ENCODE results near the gene PTPN18. TPM values are rescaled to one million over a fixed set of nuclear protein-coding genes. Genes with fewer than 3 reads are reported as not detected.

The PTPN18 gene
- total and polyA plus RNA-seq, 2 of the 4 experiments (the other 2 are of a cell fraction) = 9.7 to 15.5 TPM

GRCh38 chr2:130336877-130337734 lies 18.8 kb upstream of the PTPN18 start:
- Histone ChIP-seq H3K56ac (ENCODE audit: extremely low read depth, insufficient read depth, low read length) (no peak overlapping the region), H2AK9ac (replicated peaks; ENCODE audit: low read depth, low read length, poor library complexity) (peak overlapping the region; percentile 86), H3K14ac (replicated peaks; ENCODE audit: low read depth, low read length) (peak overlapping the region; percentile 57), H3K4me3 (ENCODE audit: insufficient read depth, low read depth, low read length) (peak overlapping the region; percentile 52), H3K4me2 (ENCODE audit: low read depth, low read length) (peak overlapping the region; percentile 84), H3K27me3 (ENCODE audit: control insufficient read depth, insufficient read depth, low read length) (no peaks in the 10 kb centered on the region), H2BK120ac (ENCODE audit: low read depth, low read length) (peak overlapping the region; percentile 33; the same call in 1 of the 2 replicates), H3K9me3 (ENCODE audit: control insufficient read depth, insufficient read depth, low read length) (no peaks in the 10 kb centered on the region), H3K36me3 (ENCODE audit: control insufficient read depth, insufficient read depth, low read length) (peaks cover 6% of the 10 kb centered on the region), H3K27ac (ENCODE audit: insufficient read depth, low read length) (peak overlapping the region; percentile 59), H3K79me1 (ENCODE audit: low read depth in 1 of 2, low read length in 2 of 2) (peaks cover 3 to 13% of the 10 kb centered on the region in 2 experiments; a peak in 3 of 4 replicates), H3K9ac (ENCODE audit: low read depth, low read length) (peak overlapping the region; percentile 34; the same call in 1 of the 2 replicates), H4K8ac (ENCODE audit: low read depth in 2 of 2, low read length in 2 of 2) (peak overlapping the region in 1 of 2 experiments; percentile 44; a peak in 2 of 4 replicates), H2BK5ac (ENCODE audit: low read depth, low read length, poor library complexity, severe bottlenecking) (peak overlapping the region; percentile 48), H3K18ac (ENCODE audit: low read depth, low read length) (no peak overlapping the region), H2BK15ac (ENCODE audit: low read depth, low read length) (0 out of 3 replicates have a peak overlapping the region, but pooled peaks have one; percentile 51), H3K4me1 (ENCODE audit: control insufficient read depth, insufficient read depth, low read length) (peaks cover 9% of the 10 kb centered on the region), H4K91ac (ENCODE audit: insufficient read depth, low read depth, low read length) (peak overlapping the region; percentile 39; the same call in 1 of the 2 replicates), H2AK5ac (ENCODE audit: low read depth, low read length) (no peak overlapping the region), H4K20me1 (ENCODE audit: insufficient read depth, low read length) (no peaks in the 10 kb centered on the region), H3K9me1 (ENCODE audit: insufficient read depth, low read length) (peaks cover 9% of the 10 kb centered on the region), H3K23ac (ENCODE audit: low read depth, low read length) (no peak overlapping the region), H4K5ac (ENCODE audit: low read depth, low read length) (no peak overlapping the region), H3K4ac (ENCODE audit: low read depth, low read length) (peak overlapping the region; percentile 54), H2AFZ (replicated peaks; ENCODE audit: low read length, poor library complexity) (peak overlapping the region; percentile 93), H2BK20ac (ENCODE audit: low read depth, low read length) (peak overlapping the region; percentile 28; the same call in 1 of the 2 replicates)
- TF ChIP-seq USF2 (IDR thresholded peaks at IDR 0.05; ENCODE audit: low read depth, low read length) (peak; percentile 74), BHLHE40 (IDR thresholded peaks at IDR 0.05; ENCODE audit: low read depth, low read length) (peak; percentile 84; the same call in 1 of the 2 replicates), MAZ (IDR thresholded peaks at IDR 0.05; ENCODE audit: borderline replicate concordance, low read depth, low read length) (no peak), POLR2A (IDR thresholded peaks at IDR 0.05; ENCODE audit: low read depth, low read length) (peak; percentile 97), RAD21 (IDR thresholded peaks at IDR 0.05; ENCODE audit: low read length) (no peak), MXI1 (IDR thresholded peaks at IDR 0.05; ENCODE audit: borderline replicate concordance, low read depth, low read length) (0 out of 2 replicates have a peak, but pooled peaks have one; percentile 35), FOS (IDR thresholded peaks at IDR 0.05; ENCODE audit: low read depth, low read length) (peak; percentile 93)
- TF ChIP-seq, protein P1, sequence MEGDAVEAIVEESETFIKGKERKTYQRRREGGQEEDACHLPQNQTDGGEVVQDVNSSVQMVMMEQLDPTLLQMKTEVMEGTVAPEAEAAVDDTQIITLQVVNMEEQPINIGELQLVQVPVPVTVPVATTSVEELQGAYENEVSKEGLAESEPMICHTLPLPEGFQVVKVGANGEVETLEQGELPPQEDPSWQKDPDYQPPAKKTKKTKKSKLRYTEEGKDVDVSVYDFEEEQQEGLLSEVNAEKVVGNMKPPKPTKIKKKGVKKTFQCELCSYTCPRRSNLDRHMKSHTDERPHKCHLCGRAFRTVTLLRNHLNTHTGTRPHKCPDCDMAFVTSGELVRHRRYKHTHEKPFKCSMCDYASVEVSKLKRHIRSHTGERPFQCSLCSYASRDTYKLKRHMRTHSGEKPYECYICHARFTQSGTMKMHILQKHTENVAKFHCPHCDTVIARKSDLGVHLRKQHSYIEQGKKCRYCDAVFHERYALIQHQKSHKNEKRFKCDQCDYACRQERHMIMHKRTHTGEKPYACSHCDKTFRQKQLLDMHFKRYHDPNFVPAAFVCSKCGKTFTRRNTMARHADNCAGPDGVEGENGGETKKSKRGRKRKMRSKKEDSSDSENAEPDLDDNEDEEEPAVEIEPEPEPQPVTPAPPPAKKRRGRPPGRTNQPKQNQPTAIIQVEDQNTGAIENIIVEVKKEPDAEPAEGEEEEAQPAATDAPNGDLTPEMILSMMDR (conservative IDR thresholded peaks at IDR 0.05; ENCODE audit: low read depth, low read length) = 0 out of 2 replicates have a peak, but pooled peaks have one; percentile 6
- ChIA-PET POLR2A (ENCODE audit: unreplicated experiment) (interaction anchor here (0.5 to 1.1 kb wide), 2 partner anchors 14 to 36 kb away, joined by 3 read pairs; no protein-coding TSS in a partner anchor), CTCF (interaction anchor here (0.6 kb wide), 2 partner anchors 441 to 1138 kb away, joined by 3 to 7 read pairs; no protein-coding TSS in a partner anchor)
- in situ Hi-C loops (cut with MboI; ENCODE audit: low sequenced_read_pairs) = no loop called here
- intact Hi-C loops (cut with micrococcal nuclease) = no loop called here
- ATAC-seq (ENCODE audit: low read depth) (peak; percentile 68), DNase-seq (peak; percentile 77)
- BruUV-seq (replicated peaks) = no TSS peak
- 0% methylated on average over 4 of the region's 29 CpGs; no CpG with 5 or more reads in 1 of the 2 experiments for WGBS, 2 experiments (ENCODE audit: extremely low coverage in 2 of 2, insufficient read length in 1 of 2)
- dilution Hi-C loops (cut with HindIII; ENCODE audit: low sequenced_read_pairs, unreplicated experiment) = no loop called here

Measured in IMR-90 (cell line).